Kidney epithelial cell (primary cell): Measurements from ENCODE around the gene CCDC57. TPM values are rescaled to one million over a fixed set of nuclear protein-coding genes. Genes with fewer than 3 reads are reported as not detected.

ENCODE experiments used
- DNase-seq: peaks from one replicate; pipeline ENCODE4 v3.0.0-alpha.2; 2010; ENCODE audit warnings: low read depth
- H3K27me3 ChIP-seq: 2 replicates; pipeline ENCODE4 v1.6.0; 2011; ENCODE audit warnings: low read length; ENCODE audit not compliant: control insufficient read depth, insufficient read depth
- H3K36me3 ChIP-seq: 2 replicates; pipeline ENCODE4 v1.5.1; 2011; ENCODE audit warnings: low read length; ENCODE audit not compliant: control insufficient read depth, insufficient read depth
- H3K4me3 ChIP-seq: 2 replicates; pipeline ENCODE4 v1.5.1; 2011; ENCODE audit warnings: low read depth, mild to moderate bottlenecking, control low read depth, low read length
- CTCF ChIP-seq: IDR thresholded peaks from 2 replicates; pipeline ENCODE4 v1.5.1; 2011; ENCODE audit warnings: mild to moderate bottlenecking, moderate library complexity, low read length, control low read depth, inconsistent platforms; ENCODE audit not compliant: insufficient read depth, poor library complexity, severe bottlenecking
- total RNA-seq: library from RNA; depleted of rRNA; stranded (reverse); fragments of >200 nt; gene quantifications from 2 replicates; pipeline ENCODE4 v1.2.3, GENCODE V29; 2015

The CCDC57 gene
- total RNA-seq, 1 donor from 2014 or later, result 25.5 TPM

GRCh38 chr17:82063424-82064415 lies 148.9 kb downstream of the CCDC57 start:
- no peaks in the 10 kb centered on the region for H3K36me3 ChIP-seq
- no peak for DNase-seq

GRCh38 chr17:82062984-82063368 lies 149.7 kb downstream of the CCDC57 start:
- Histone ChIP-seq H3K4me3 (no peak overlapping the region), H3K27me3 (no peaks in the 10 kb centered on the region), H3K36me3 (no peaks in the 10 kb centered on the region)
- no peak for DNase-seq
- no peak for TF ChIP-seq CTCF

More at GRCh38 chr17:82063424-82064415, 148.9 kb downstream of the CCDC57 start:
- TF ChIP-seq CTCF, result no peak
- Histone ChIP-seq H3K27me3 (no peaks in the 10 kb centered on the region), H3K4me3 (no peak overlapping the region)

GRCh38 chr17:82062076-82062983 lies 150.3 kb downstream of the CCDC57 start:
- TF ChIP-seq CTCF, result no peak
- DNase-seq, result no peak
- Histone ChIP-seq H3K4me3 (no peak overlapping the region), H3K36me3 (no peaks in the 10 kb centered on the region), H3K27me3 (no peaks in the 10 kb centered on the region)

GRCh38 chr17:82061047-82061925 lies 151.4 kb downstream of the CCDC57 start:
- no peaks in the 10 kb centered on the region for H3K36me3 ChIP-seq
- no peak overlapping the region for H3K4me3 ChIP-seq
- no peak for DNase-seq
- no peaks in the 10 kb centered on the region for H3K27me3 ChIP-seq
- no peak for TF ChIP-seq CTCF

GRCh38 chr17:82060614-82061013 lies 152.0 kb downstream of the CCDC57 start:
- DNase-seq, result no peak
- no peak for TF ChIP-seq CTCF
- no peaks in the 10 kb centered on the region for H3K36me3 ChIP-seq
- H3K27me3 ChIP-seq, result no peaks in the 10 kb centered on the region
- no peak overlapping the region for H3K4me3 ChIP-seq
